Activated naive CD8-positive, alpha-beta T cell treated with anti-CD3 and anti-CD28 coated beads, Interleukin-2, amount 10 ng/mL, durations not matched to agents 7 days and 5 days (primary cell): ENCODE results near the gene PVR. TPM values are rescaled to one million over a fixed set of nuclear protein-coding genes. Genes with fewer than 3 reads are reported as not detected.

ENCODE experiments used
- ATAC-seq: fragments of 150-1000 bp; cut with Tn5 transposase; one replicate; pipeline ENCODE4 v1.10.0; 2021; ENCODE audit warnings: low read depth, moderate library complexity
- POLR2A ChIA-PET: fragments of 350-600 bp; sonication (Branson Sonifier 250); formaldehyde crosslinking; loops from one replicate; lab custom pipeline; 2021; ENCODE audit warnings: antibody characterized with exemption; lab: Charles Lee
- DNase-seq: peaks from one replicate; pipeline ENCODE4 v3.0.0; 2021
- H3K27ac Mint-ChIP-seq: one replicate; pipeline ENCODE4 v1.8.0; 2022; ENCODE audit warnings: mild to moderate bottlenecking, mixed read lengths
- H3K27me3 Mint-ChIP-seq: one replicate; pipeline ENCODE4 v1.8.0; 2022; ENCODE audit warnings: mild to moderate bottlenecking, moderate library complexity, mixed read lengths
- H3K36me3 Mint-ChIP-seq: one replicate; pipeline ENCODE4 v1.8.0; 2021; ENCODE audit warnings: mild to moderate bottlenecking, mixed read lengths
- H3K4me1 Mint-ChIP-seq: one replicate; pipeline ENCODE4 v1.8.0; 2021; ENCODE audit warnings: mixed read lengths
- H3K4me3 Mint-ChIP-seq: one replicate; pipeline ENCODE4 v1.8.0; 2022; ENCODE audit warnings: mild to moderate bottlenecking, moderate library complexity, mixed read lengths
- H3K9me3 Mint-ChIP-seq: one replicate; pipeline ENCODE4 v1.8.0; 2021; ENCODE audit warnings: mixed read lengths
- total RNA-seq, 2 experiments: library from RNA; stranded (reverse); gene quantifications; one replicate each; pipeline ENCODE4 v1.2.3, GENCODE V29; 2021

Gene PVR, protein sequence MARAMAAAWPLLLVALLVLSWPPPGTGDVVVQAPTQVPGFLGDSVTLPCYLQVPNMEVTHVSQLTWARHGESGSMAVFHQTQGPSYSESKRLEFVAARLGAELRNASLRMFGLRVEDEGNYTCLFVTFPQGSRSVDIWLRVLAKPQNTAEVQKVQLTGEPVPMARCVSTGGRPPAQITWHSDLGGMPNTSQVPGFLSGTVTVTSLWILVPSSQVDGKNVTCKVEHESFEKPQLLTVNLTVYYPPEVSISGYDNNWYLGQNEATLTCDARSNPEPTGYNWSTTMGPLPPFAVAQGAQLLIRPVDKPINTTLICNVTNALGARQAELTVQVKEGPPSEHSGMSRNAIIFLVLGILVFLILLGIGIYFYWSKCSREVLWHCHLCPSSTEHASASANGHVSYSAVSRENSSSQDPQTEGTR
- total RNA-seq = 1 to 10 TPM; 3.5 to 4.2 TPM

DNA sequence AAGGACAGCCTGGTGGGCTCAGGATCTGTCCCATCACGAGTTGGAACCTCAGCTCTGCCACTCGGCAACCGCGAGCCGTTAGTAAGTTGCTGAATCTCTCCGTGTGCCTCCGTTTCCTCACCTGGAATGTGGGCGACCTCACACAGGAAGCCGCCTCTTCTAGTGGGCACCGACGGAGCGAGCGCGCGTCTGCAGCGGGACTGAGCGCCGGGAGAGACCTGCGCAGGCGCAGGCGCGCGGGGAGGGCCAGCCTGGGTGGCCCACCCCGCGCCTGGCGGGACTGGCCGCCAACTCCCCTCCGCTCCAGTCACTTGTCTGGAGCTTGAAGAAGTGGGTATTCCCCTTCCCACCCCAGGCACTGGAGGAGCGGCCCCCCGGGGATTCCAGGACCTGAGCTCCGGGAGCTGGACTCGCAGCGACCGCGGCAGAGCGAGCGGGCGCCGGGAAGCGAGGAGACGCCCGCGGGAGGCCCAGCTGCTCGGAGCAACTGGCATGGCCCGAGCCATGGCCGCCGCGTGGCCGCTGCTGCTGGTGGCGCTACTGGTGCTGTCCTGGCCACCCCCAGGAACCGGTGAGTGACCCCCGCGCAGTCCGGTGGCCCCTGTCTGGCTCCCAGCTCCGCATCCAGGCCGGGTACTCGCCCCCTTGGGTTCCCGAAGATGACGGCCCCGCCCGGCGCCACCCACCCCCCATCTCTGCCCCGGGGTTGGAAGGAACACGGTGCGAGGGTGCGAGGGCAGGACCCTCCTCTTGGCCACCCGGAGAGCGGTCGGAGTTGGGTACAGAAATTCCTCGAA, at the start of gene PVR:
Gene PVR (plus strand): TSS at position 306 of the 797 bp plus-strand sequence. CDS start 187 bp downstream, at position 493.
- no peaks in the 10 kb centered on the region for H3K4me1 Mint-ChIP-seq
- no peaks in the 10 kb centered on the region for H3K36me3 Mint-ChIP-seq
- H3K27ac Mint-ChIP-seq = no peak within 1 kb of the TSS
- H3K9me3 Mint-ChIP-seq = no peaks in the 10 kb centered on the region
- peaks cover 13% of the 10 kb centered on the region for H3K27me3 Mint-ChIP-seq
- peak within 1 kb of the TSS; percentile 80 for H3K4me3 Mint-ChIP-seq
- peak; percentile 71 for ATAC-seq
- DNase-seq = peak; percentile 65
- POLR2A ChIA-PET = interaction anchor here (0.6 kb wide), 2 partner anchors 48 to 95 kb away, joined by 3 to 4 read pairs; no protein-coding TSS in a partner anchor

DNA sequence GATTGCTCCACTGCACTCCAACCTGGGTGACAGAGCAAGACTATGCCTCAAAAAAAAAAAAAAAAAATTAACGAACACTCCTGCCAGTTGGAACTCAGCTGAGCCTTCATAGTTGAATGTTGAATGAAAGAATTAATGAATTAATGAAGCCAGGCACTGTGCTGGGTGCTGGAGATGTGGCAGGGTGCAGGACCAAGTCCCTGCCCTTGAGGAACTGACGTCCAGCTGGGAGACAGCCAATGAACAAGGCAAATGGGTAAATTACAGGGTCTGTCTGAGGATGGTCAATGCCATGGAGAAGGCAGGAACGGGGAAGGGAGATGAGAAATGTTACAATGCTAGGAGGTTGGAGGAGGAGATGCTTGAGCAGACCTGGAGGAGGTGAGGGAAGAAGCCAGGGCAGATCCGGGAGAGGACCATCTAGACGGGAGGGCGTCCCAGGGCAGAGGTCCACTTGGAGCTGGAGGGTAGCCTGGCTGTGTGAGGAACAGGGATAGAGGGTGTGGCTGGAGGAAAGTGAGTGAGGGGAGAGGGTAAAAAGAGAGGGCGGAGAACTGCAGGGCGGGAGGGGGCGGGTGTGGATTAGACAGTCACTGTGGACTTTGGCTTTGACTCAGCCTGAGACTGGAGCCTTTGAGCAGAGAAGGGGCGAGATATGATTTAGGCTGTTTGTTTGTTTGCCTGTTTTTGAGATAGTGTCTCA, 47.1 kb upstream of the PVR start:
- peaks cover 3% of the 10 kb centered on the region for H3K9me3 Mint-ChIP-seq
- no peak for ATAC-seq
- POLR2A ChIA-PET = no interaction called here

DNA sequence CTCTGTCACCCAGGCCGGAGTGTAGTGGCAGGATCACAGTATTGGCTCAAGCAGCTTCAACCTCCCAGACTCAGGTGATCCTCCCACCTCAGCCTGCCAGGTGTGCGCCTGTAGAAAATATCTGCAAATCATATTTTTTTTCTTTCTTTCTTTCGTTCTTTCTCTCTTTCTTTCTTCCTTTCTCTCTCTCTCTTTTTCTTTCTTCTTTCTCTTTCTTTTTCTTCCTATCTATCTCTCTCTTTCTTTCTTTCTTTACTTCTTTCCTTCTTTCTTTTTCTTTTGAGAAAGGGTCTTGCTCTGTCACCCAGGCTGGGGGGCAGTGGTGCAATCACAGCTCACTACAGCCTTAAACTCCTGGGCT, 46.6 kb upstream of the PVR start:
- Mint-ChIP-seq H3K4me3 (no peak overlapping the region), H3K27ac (no peak overlapping the region), H3K36me3 (no peaks in the 10 kb centered on the region), H3K9me3 (peaks cover 3% of the 10 kb centered on the region), H3K4me1 (no peaks in the 10 kb centered on the region), H3K27me3 (peaks cover 2% of the 10 kb centered on the region)
- POLR2A ChIA-PET = no interaction called here
- DNase-seq = no peak
- no peak for ATAC-seq

More for the DNA sequence above, 47.1 kb upstream of the PVR start:
- H3K27me3 Mint-ChIP-seq = peaks cover 2% of the 10 kb centered on the region
- DNase-seq = no peak
- H3K4me3 Mint-ChIP-seq = no peak overlapping the region
- H3K27ac Mint-ChIP-seq = no peak overlapping the region
- no peaks in the 10 kb centered on the region for H3K4me1 Mint-ChIP-seq
- H3K36me3 Mint-ChIP-seq = no peaks in the 10 kb centered on the region

DNA sequence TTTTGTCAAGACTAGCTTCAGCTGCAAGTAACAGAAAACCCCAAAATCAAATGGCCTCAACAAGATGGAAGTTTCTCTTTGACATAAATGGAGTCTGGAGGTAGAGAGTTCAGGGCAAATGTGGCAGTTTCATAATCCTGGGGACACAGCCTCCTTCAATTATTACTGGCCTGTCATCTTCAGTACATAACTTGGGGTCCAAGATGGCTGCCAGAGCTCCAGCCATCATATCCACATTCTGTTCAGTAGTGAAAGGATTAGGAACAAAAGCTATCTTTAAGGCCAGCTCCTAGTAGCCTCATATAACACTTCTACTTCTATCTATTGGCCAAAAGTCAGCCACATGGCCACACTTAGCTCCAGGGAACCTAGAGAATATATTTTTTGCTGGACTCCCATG, 45.4 kb upstream of the PVR start:
- no peak for DNase-seq
- peaks cover 2% of the 10 kb centered on the region for H3K27me3 Mint-ChIP-seq
- POLR2A ChIA-PET = no interaction called here

DNA sequence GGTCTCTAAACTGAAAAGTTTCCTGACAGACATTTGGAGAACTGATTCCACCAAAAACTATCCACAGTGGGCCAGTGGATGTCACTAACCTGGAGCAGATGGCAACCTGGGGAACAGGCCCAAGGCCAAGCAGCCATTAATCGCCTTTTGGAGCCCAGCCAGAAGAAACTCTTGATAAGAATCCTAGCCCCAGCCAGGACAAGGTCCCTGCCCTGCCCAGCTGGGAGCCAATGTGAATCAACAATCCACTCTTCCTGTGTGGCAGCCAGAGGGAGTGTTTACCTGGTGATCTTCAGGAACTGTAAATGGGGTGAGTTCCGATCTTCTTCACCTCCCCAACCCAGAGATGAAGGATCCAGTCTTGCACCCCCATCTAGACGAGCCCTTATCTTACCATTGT, 44.8 kb upstream of the PVR start:
- no peaks in the 10 kb centered on the region for H3K4me1 Mint-ChIP-seq
- no peaks in the 10 kb centered on the region for H3K36me3 Mint-ChIP-seq
- no peak overlapping the region for H3K27ac Mint-ChIP-seq
- ATAC-seq (no peak), DNase-seq (no peak)
- peaks cover 3% of the 10 kb centered on the region for H3K9me3 Mint-ChIP-seq
- no peak overlapping the region for H3K4me3 Mint-ChIP-seq
- POLR2A ChIA-PET = no interaction called here
- H3K27me3 Mint-ChIP-seq = peaks cover 2% of the 10 kb centered on the region

More for the DNA sequence above, 45.4 kb upstream of the PVR start:
- H3K4me3 Mint-ChIP-seq = no peak overlapping the region
- no peak overlapping the region for H3K27ac Mint-ChIP-seq
- ATAC-seq = no peak
- H3K9me3 Mint-ChIP-seq = peaks cover 3% of the 10 kb centered on the region
- H3K36me3 Mint-ChIP-seq = no peaks in the 10 kb centered on the region
- no peaks in the 10 kb centered on the region for H3K4me1 Mint-ChIP-seq

DNA sequence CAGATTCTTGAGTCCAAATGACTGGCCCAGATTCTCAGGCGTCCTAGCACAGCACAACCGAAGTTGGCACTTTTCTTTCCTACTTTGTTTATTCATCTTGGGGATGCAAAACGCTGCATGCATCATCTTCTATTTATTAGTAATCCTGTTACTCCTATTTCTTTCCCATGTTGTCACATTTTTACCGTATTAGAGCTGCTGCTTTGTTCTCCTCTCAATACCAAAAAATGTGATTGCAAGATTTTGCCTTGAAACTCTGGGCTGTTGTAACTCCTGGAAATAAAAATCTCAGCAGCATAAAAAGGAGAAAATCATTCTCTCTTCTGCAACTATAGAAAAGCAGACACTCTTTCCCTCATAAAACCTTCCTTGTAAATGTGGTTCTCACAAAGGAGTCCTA, 43.2 kb upstream of the PVR start:
- peaks cover 2% of the 10 kb centered on the region for H3K27me3 Mint-ChIP-seq
- H3K36me3 Mint-ChIP-seq = no peaks in the 10 kb centered on the region
- no peak for DNase-seq
- H3K4me1 Mint-ChIP-seq = no peaks in the 10 kb centered on the region
- H3K27ac Mint-ChIP-seq = no peak overlapping the region
- POLR2A ChIA-PET = no interaction called here
- no peak overlapping the region for H3K4me3 Mint-ChIP-seq
- no peak for ATAC-seq
- peaks cover 3% of the 10 kb centered on the region for H3K9me3 Mint-ChIP-seq

DNA sequence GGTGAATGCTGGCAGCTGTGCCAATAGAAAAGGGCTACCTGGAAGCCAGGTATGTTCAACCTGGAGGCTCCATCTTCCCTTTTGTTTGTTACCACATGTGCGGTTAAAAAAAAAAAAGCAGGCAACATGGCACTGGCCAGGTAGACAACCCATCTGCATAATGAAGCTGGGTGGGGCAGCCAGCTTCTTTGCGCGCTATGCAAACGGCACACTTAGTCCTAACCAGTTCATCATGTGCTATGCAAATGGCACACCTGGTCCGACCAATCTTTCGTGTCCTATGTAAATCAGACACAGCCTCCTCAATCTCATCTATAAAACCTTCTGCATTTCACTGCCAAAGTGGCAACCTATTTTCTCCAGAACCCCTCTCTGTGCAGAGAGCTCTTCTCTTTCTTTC, 41.6 kb upstream of the PVR start:
- ATAC-seq (no peak), DNase-seq (no peak)
- Mint-ChIP-seq H3K36me3 (no peaks in the 10 kb centered on the region), H3K4me1 (peaks cover 3% of the 10 kb centered on the region), H3K9me3 (peaks cover 3% of the 10 kb centered on the region), H3K27ac (no peak overlapping the region), H3K4me3 (no peak overlapping the region), H3K27me3 (peaks cover 2% of the 10 kb centered on the region)
- POLR2A ChIA-PET = no interaction called here

DNA sequence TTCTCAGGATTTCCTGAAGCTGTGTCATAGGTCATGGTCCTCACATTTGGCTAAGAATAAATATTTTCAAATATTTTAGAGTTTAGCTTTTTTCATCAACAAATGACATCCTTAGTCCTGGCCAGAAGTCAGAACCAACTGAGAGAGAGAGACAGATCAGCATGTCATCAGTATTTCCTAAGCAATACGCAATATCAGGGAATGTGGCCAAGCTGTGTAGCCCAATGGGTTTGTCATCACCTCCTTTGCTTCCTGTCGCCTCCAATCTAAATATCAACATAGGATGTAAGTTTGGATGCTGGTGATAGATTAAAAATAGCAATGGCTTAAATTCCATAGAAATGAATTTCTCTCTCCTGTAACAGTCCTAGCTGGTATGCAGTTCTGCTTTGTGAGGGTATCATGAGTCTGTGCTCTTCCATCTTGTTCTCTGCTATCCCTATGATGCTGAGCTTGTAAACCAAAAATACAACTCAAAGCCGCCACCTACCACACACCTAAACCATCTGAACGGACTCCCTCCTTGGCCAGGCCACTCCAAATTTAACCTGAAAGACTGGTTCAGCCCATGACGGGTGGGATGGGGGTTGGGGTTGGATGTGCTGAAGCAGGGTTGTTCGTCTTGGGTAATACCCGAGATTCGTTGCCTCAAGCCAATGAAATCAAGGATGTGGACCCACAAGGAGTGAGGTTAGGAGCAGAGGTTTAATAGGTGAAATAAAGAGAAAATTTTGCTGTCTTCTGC, 40.3 kb upstream of the PVR start:
- Mint-ChIP-seq H3K9me3 (peaks cover 4% of the 10 kb centered on the region), H3K4me1 (peaks cover 11% of the 10 kb centered on the region), H3K4me3 (no peak overlapping the region), H3K36me3 (no peaks in the 10 kb centered on the region), H3K27ac (no peak overlapping the region), H3K27me3 (no peaks in the 10 kb centered on the region)
- POLR2A ChIA-PET = no interaction called here
- DNase-seq (no peak), ATAC-seq (no peak)

DNA sequence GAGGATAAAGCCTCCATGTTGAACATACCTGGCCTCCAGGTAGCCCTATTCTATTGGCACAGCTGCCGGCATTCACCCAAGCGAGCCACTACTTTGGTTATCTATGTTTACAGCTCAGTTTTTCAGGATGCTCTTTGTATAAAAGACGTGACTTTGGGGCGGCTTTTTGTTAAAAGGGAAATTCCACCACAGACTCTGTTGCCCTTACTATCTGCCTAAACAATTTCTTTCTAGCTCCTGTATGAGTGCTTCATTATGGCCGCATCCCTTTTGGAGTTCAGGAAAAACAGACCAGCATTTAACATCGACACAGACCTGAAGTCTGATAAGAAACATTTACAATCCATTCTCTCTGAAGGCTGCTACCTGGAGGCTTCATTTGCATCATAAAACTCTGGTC, 39.5 kb upstream of the PVR start:
- Mint-ChIP-seq H3K9me3 (peaks cover 3% of the 10 kb centered on the region), H3K27ac (no peak overlapping the region), H3K4me1 (peaks cover 11% of the 10 kb centered on the region), H3K4me3 (no peak overlapping the region), H3K36me3 (no peaks in the 10 kb centered on the region), H3K27me3 (no peaks in the 10 kb centered on the region)
- POLR2A ChIA-PET = no interaction called here
- DNase-seq = no peak
- no peak for ATAC-seq

DNA sequence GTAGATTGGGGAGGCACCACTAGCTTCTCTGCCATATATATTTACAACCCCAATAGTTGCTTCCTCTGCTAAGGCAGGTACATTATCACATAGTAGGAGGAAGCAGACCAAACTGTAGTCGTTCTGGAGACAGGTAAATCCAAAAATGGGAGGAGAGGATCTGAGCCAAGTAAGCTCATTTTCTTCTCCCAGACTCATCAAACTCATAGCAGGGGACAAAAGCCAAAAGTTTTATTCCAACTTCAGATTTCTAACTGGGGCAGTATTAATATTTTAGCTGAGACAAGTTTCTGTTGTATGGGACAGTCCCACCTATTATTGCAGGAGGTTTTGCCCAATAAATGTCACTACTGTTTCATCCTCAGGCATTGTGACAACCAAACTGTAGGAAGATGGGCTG, 38.2 kb upstream of the PVR start:
- H3K4me3 Mint-ChIP-seq = no peak overlapping the region
- H3K27me3 Mint-ChIP-seq = peaks cover 2% of the 10 kb centered on the region
- POLR2A ChIA-PET = no interaction called here
- H3K4me1 Mint-ChIP-seq = peaks cover 11% of the 10 kb centered on the region
- no peaks in the 10 kb centered on the region for H3K36me3 Mint-ChIP-seq
- no peak overlapping the region for H3K27ac Mint-ChIP-seq
- ATAC-seq = no peak
- DNase-seq = no peak
- H3K9me3 Mint-ChIP-seq = peaks cover 3% of the 10 kb centered on the region

DNA sequence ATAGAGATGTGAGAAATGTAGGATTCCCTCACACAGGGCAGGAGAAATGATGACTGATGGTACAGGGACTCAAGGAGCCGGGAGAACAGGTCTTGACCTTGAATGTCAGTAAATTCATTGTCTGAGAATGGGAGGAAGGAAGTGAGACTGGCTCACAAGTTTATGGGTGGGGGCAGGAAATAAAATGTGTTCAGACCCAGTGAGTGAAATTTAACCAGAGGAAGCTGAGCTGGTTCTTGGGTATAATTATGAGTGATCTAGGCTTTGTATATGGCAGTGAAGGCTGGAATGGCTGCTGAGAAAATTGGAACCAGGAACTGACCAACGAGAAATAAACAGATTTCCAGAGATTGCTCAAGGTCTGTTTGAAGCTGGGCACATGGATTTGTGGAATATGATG, 36.7 kb upstream of the PVR start:
- Mint-ChIP-seq H3K9me3 (peaks cover 3% of the 10 kb centered on the region), H3K27me3 (peaks cover 2% of the 10 kb centered on the region), H3K36me3 (no peaks in the 10 kb centered on the region), H3K27ac (no peak overlapping the region), H3K4me1 (peaks cover 11% of the 10 kb centered on the region), H3K4me3 (peak overlapping the region; percentile 26)
- DNase-seq = no peak
- ATAC-seq = peak; percentile 70
- POLR2A ChIA-PET = no interaction called here

DNA sequence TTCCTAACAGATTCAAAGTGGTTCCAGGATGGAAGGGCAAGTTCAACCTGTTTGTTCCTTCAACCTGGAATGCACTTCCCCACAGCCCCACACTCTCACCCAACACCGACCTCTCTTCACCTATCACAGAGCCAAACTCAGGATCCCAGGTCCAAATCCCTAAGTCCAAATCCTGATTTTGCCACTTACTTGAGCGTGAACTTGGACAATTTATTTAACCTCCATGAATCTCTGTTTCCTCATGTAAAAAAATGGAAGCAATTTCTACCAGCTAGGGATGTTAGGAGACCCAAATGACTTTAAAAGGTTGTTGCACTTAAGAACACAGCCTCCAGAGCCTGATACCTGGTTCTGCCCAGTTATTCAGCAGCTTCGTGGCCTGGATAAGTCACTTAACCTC, 35.8 kb upstream of the PVR start:
- peaks cover 3% of the 10 kb centered on the region for H3K9me3 Mint-ChIP-seq
- H3K4me3 Mint-ChIP-seq = no peak overlapping the region
- peaks cover 2% of the 10 kb centered on the region for H3K27me3 Mint-ChIP-seq
- POLR2A ChIA-PET = no interaction called here
- no peaks in the 10 kb centered on the region for H3K36me3 Mint-ChIP-seq
- ATAC-seq (no peak), DNase-seq (no peak)
- peaks cover 11% of the 10 kb centered on the region for H3K4me1 Mint-ChIP-seq
- H3K27ac Mint-ChIP-seq = no peak overlapping the region

DNA sequence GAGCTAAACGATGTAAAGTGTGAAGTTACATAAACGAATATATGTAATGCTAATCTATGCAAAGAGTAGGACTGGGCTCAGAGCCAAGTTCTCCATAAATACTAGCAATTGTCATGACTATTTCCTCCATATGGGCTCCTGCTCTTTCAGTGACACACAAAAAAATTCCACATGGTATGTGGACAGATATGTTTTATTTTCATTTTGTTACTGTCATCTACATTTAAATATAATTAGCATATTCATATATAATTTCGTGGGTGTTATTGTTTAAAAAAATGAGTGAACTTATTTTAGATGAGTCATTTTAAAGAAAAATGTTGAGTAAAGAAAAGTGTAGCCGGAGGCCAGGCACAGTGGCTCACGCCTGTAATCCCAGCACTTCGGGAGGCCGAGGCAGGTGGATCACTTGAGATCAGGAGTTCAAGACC, 35.3 kb upstream of the PVR start:
- POLR2A ChIA-PET = no interaction called here
- Mint-ChIP-seq H3K36me3 (no peaks in the 10 kb centered on the region), H3K9me3 (peaks cover 3% of the 10 kb centered on the region), H3K27me3 (peaks cover 2% of the 10 kb centered on the region), H3K4me1 (peaks cover 11% of the 10 kb centered on the region), H3K27ac (no peak overlapping the region), H3K4me3 (no peak overlapping the region)
- ATAC-seq (no peak), DNase-seq (no peak)
